Erythroblast (primary cell): ENCODE measurements around the gene L3MBTL4.

ENCODE experiments used
- DNase-seq, 2 experiments: peaks; one replicate each; lab custom pipeline; 2025; lab: John Stamatoyannopoulos, UW
- GATA1 ChIP-seq: IDR thresholded peaks from 2 replicates; pipeline ENCODE4 v1.6.1; 2011; ENCODE audit warnings: low read depth, mild to moderate bottlenecking, control low read depth, low read length, moderate library complexity
- POLR2A ChIP-seq: IDR thresholded peaks from 2 replicates; pipeline ENCODE4 v1.6.1; 2011; ENCODE audit warnings: mild to moderate bottlenecking, low read length

L3MBTL4 gene

DNA sequence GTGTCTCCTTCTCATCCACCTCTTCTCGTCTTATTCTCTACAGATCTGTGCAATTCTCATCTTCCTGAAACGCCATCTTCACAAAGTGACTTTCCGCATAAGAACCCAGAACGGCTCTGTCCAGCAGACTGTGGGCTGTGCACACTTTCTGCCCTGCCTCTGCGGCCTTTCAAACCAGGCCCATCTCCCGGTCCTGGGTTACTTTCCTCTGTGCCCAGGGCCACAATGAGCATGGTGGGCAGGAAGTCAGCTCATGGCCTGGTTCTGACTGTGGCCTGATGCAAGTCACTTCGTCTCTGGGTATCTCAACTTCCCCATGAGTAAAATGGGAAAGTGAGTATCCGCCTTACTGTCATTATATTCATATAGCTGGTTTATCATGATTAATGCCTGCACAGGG is 447.7 kb downstream of the L3MBTL4 start:
- TF ChIP-seq POLR2A = no peak
- TF ChIP-seq GATA1 = no peak
- no peak for DNase-seq

DNA sequence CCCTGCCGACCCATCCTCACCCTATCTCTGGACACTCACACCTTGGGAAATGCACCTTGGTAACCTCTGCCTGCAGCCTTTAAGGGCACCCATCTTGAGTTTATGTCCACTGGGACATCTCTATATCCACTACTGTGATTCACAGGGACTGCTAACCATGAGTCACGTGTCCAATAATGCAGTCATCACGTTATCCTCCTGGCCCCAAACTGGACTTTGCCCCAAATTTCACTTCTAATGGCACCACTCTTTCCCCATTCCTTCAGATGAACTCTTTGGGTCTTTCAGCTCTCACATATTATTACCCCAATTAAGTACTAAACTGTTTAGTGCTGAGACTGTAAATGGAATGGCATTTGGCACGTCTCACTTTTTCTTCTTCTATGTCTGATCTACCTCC is 448.2 kb downstream of the L3MBTL4 start:
- DNase-seq = no peak
- TF ChIP-seq POLR2A = no peak
- no peak for TF ChIP-seq GATA1

DNA sequence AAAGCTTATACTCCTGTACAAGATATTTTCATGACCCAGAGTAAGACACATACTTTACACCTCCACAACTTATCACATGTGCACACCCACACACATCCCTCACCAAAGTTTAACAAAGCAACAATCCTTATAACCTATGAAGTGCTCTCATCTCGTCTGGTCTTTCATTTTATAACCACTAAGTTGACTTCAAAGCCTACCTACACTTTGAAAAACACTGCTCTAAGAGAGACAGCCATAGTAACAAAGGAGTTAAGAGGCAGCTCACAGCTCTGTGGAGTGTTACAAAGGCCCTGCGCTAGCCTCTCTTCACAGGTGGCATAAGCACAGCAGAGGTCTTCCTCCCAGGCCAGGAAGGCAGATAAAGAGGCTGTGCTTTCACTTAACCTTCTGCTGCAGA is 449.7 kb downstream of the L3MBTL4 start:
- TF ChIP-seq GATA1 (no peak), POLR2A (no peak)
- no peak for DNase-seq

DNA sequence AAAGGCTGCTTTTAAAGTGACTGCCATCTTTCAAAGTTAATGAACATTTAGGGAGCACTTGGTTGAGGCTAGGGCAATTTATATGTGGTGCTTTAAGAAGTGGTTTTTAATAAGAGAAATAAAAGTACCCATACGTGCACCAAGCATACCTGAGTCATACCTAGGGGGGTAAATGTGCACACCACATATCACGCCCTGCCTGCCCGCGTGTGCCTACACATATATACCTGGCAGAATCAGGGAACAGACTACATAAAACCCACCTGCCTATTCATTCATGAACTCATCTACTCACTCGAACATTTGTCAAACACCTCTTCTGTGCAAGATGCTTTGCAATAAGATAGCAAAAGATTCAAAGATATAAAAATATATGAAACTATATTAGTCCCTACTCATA is 450.1 kb downstream of the L3MBTL4 start:
- no peak for TF ChIP-seq POLR2A
- no peak for TF ChIP-seq GATA1
- no peak for DNase-seq

DNA sequence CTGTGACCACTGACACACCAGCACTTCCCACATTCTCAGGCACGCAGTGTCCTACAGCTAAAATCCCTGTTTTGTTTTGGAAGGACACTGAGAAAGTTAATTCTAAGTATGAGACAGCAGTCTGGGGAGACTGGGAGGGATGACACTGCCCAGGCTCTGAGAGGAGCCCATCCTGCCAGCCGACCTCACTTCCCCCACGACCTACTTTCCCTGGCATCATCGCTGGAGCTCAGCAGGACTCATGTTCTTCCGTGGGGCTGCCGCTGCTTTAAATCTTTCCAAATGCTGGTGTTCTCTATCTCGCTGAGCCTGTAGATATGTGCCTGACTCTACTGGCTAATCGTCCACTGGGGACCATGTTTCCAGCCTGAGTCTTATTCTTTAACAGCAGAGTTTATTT is 450.6 kb downstream of the L3MBTL4 start:
- no peak for TF ChIP-seq GATA1
- no peak for TF ChIP-seq POLR2A
- DNase-seq = no peak

DNA sequence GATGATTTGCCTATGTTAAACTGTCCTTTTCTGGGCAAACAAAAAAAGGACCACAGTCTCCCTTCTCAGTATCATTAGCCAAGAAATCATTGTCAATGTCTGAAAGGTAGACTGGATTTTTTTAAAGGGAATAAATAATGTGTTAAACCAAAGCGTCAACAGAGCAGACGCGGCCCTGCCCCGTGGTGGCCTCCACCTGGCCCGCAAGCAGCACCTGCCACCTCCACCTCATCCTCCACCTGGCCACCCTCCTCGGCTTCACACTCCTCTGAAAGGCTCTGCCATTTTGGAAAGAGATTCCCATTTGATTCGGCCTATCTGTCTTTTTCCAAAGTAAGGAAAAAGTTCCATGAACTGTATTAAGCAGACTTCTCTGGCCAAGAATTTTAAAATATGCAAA is 451.4 kb downstream of the L3MBTL4 start:
- no peak for DNase-seq
- TF ChIP-seq POLR2A (no peak), GATA1 (no peak)

DNA sequence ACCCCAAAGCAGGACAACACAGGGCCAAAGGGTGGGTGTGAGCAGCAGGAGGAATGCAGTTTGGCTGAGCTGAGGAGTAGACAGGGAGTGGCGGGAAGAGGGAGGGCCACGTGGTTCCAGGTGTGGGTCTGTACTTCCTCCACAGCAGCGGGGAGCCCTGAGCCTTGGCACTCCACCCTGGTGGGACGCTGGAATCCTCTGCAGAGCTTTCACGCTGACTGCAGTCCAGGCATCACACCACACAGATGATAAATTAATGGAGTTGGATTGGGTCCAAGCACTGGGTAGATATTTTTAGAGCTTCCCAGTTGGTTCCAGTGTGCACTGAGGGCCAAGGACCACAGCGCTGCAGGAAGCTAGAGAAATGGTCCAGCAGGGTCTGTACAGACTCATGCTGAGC is 452.3 kb downstream of the L3MBTL4 start:
- TF ChIP-seq POLR2A = no peak
- no peak for TF ChIP-seq GATA1
- no peak for DNase-seq

DNA sequence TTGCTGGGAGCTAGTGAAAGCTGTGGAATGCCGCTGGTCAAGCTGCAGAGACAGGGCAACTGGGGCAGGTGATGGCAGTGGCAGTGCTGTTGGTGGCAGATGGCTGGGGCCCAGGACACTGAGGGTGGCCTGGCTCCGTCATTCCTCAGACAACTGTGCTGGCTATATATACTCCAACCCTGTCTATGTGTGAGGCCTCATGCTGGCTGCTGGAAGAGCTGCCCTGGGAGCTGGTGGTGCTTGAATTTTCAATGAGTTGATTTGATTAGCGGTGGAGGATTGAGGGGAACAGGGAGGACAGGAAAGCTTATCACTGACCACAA is 452.9 kb downstream of the L3MBTL4 start:
- no peak for TF ChIP-seq GATA1
- no peak for TF ChIP-seq POLR2A
- no peak for DNase-seq

DNA sequence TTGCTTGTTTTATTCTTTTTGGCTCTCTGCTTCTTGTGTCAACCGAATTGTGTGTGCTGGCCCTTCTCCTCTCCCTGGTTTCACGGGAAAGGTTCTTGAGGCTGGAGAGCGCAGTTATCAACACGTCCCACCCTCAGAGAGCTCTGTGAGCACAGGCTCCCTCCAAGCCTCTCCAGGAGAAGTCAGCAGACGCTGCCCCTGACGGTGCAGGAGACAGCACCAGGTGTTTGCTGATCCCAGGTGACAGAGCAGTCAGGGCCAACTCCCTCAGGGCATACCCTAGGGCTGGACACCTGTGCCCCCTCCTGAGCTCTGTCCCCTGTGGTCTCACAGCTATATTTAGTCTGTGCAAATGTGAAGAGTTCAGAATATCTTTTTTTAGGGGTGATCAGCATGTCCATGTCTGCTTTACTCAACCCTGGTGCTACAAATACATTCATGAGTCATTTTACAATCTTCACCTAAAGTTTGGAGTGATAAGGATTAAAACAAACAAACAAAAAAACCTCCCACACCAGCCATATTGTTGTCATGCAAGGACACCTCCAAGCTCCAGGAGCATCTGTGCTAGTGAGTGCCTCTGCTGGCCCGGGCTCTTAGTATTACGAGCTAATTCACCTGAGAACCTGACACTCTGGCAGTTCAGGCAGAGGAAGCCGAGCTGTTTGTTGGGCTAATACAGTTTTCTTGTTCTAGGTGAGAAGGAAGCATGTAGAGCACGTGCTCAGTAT is 453.4 kb downstream of the L3MBTL4 start:
- DNase-seq = no peak
- TF ChIP-seq POLR2A = no peak
- TF ChIP-seq GATA1 = no peak

DNA sequence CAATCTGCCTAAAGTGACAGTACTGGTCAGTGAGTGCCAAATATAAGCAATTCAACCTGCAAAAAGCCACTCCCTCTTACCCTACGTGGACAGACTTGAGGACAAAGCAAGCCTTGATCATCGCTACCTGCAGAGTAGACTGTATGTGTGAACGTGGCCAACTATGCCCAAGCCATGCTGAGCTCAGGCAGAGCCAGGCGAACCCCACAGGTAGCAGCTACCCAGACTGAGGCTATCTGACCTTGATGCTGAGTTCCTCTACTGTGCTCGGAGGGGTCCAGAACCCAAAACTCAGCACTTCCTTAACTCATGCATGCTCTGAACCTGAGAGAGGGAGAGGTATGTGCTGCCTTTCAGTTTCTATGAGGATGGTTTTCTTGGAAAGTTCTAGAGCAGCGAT is 455.9 kb downstream of the L3MBTL4 start:
- no peak for DNase-seq
- TF ChIP-seq POLR2A = no peak
- TF ChIP-seq GATA1 = no peak

DNA sequence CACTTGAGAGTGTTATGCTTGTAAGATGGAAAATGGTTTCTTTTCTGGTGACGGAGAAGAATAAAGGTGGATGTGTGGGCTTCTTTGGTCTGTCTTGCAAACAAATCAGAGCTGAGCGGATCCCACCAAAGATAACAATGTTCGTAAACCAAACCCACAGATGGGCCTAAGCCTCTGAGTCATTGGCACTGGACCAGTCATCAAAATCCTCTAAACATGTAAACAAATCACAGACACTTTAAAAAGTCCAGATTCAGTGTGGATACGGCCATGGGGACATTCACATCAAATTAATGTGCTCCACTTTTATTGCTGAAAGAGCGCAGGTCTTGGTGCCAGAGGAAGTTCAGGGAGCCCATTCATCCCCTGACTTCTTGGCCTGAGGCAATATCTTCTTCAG is 458.9 kb downstream of the L3MBTL4 start:
- TF ChIP-seq GATA1 (no peak), POLR2A (no peak)
- DNase-seq = no peak

DNA sequence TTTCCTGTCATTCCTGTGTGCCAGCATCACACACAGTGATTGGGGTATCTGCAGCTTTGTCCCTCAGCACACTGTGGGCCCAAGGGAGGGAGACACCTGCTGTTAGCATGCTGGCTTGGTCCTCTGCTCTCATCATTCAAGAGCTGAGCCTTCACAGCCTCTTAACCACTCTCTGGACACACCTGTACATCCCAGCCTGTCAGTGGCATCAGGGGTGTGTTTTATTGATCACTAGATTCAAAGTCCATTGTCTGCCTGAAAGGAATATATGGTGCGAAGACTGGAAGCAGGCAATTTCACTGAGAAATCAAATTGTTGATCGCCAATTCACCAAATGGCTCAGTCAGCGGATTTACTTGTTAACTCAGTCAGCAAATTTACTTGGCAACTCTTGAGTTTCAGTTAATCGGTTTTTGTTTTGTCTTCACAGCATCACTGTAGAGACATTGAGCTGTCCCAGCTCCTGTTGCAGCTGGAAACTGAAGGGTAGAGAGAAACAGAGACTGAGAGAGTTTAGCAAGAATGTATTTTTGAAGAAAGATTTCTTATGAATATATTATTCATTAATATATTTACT is 463.1 kb downstream of the L3MBTL4 start:
- TF ChIP-seq POLR2A (no peak), GATA1 (no peak)
- DNase-seq = no peak

DNA sequence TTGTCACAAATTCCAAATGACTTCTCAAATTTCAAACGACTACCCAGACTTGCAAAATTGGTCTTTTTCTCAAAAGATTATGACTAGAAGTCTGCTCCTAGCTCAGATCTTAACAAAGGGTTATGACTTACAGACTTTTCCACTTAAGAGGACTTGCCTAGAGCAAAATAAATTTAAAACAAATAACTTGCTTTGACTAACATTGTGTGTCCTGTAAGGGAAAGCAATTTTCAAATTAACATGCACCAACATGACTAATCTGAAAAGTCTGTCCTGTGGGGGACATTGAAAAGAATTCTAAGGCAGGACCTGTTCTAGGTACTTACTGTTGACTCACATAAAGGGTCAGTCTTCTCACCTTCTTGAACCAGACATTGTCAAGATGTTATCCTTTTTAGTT is 465.9 kb downstream of the L3MBTL4 start:
- no peak for DNase-seq

DNA sequence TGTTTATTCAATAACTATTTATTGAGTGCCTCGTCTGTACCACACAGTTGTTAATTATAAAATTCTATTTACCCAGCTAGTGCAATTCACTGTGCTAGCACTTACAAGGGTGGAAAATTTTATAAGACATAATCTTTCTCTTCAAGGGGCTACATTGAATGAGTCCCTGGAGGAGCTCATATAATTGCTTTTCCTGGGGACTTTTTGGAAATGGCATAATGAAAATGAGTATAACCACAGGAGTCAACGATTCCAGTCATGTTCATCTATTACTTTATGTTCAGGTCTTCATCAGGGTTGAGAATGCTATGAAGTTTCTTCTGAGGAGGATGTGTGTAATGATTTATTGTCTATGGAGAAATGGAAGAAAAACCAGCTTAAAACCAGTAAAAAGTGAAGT is 466.5 kb downstream of the L3MBTL4 start:
- DNase-seq = no peak
- TF ChIP-seq POLR2A (no peak), GATA1 (no peak)

More for the DNA sequence above, 465.9 kb downstream of the L3MBTL4 start:
- TF ChIP-seq GATA1 (no peak), POLR2A (no peak)

DNA sequence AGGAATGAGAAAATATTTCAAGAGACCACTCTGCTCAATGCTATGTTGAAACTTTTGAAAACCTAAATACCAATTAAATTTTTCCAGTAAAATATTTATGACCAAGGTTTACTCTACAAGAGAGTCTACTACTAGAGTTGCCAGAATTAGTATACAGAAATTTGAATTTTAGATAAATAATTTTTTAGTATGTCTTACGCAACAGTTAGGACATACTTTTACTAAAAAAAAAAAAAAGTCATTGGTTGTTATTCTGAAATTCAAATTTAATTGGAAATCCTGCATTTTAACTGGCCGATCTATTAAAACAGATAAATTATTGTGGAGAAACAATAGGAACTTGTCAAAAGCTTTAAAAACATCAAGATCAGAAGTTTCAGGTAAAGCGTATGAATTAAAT is 470.3 kb downstream of the L3MBTL4 start:
- TF ChIP-seq POLR2A (no peak), GATA1 (no peak)
- DNase-seq = no peak

DNA sequence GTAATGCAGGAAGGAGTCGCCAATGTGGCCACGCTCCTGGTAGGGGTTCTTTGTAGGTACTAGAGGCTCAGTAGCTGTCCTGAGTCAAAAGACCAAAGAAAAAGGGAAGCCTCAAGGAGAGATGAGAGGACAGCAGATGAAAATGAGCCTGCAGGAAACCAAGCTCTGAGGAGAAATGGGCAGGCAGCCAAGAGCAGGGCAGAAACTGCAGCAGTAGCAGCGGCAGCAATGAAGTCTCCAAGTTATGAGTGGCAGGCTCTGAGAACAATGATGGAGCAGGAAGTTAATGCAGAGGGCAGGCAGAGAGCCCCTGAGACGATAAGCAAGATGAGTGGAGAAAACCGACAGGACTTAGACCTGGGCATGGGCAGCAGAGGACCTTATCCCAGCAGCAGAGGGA is 471.2 kb downstream of the L3MBTL4 start:
- no peak for DNase-seq
- no peak for TF ChIP-seq POLR2A

DNA sequence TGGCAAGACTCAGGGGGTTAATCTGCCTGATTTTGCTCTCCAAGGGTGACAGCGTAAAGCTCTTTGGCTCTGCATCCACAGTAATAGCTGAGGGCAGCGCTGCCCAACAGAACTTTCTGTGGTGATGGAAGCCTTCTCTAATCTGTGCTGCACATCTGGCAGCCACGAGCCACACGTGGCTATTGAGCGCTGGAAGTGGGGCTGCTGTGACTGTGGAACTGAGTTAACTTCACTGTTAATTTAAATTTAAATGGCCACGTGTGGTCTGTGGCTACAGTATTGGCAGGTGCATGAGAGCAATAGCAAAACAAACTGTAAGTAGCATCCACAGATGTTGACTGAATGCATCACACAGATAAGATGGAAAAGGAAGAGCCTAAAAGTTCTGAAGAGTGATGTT is 472.1 kb downstream of the L3MBTL4 start:
- TF ChIP-seq POLR2A (no peak), GATA1 (no peak)
- no peak for DNase-seq
